Esophagus squamous epithelium (tissue), 4 donors: ENCODE results near the gene SH3GLB2.

Experiments
- POLR2A ChIP-seq, 4 donors: fragments of 450-650 bp; IDR thresholded peaks; one replicate each; pipeline ENCODE4 v1.6.1; 2017; ENCODE audit warnings: antibody characterized with exemption in 4 of 4, mild to moderate bottlenecking in 4 of 4, moderate library complexity in 3 of 4
- TF ChIP-seq, protein P1 (sequence below), 6 experiments: fragments of 450-650 bp in 4 of 6; fragments of 200-600 bp in 2 of 6; sonication (generic) in 2 of 6; IDR thresholded peaks; one replicate each; pipeline ENCODE4 v1.5.1; 2016 to 2019; ENCODE audit warnings: antibody characterized with exemption in 6 of 6, mild to moderate bottlenecking in 4 of 6, moderate library complexity in 4 of 6

DNA sequence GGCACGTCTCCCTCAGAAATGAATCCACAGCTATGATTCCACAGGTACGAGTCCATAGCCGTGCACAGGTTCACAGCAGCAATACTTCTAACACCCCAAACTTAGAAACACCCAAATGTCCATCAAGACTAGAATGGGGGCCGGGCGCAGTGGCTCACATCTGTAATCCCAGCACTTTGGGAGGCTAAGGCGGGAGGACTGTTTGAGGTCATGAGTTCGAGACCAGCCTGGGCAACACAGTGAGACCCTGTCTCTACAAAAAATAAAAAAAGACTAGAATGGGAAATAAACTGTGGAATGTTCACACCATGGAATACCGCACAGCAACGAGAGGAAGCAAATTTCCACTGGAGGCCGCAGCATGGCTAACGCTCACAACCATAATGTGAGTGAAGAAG lies 48.5 kb upstream of the SH3GLB2 start:
- TF ChIP-seq POLR2A (IDR thresholded peaks at IDR 0.05) = no peak
- TF ChIP-seq, protein P1, sequence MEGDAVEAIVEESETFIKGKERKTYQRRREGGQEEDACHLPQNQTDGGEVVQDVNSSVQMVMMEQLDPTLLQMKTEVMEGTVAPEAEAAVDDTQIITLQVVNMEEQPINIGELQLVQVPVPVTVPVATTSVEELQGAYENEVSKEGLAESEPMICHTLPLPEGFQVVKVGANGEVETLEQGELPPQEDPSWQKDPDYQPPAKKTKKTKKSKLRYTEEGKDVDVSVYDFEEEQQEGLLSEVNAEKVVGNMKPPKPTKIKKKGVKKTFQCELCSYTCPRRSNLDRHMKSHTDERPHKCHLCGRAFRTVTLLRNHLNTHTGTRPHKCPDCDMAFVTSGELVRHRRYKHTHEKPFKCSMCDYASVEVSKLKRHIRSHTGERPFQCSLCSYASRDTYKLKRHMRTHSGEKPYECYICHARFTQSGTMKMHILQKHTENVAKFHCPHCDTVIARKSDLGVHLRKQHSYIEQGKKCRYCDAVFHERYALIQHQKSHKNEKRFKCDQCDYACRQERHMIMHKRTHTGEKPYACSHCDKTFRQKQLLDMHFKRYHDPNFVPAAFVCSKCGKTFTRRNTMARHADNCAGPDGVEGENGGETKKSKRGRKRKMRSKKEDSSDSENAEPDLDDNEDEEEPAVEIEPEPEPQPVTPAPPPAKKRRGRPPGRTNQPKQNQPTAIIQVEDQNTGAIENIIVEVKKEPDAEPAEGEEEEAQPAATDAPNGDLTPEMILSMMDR (IDR thresholded peaks at IDR 0.05) = no peak
